ENCODE results near the gene TBXA2R.
A peak's percentile ranks its signal among the peaks of the same experiment; 100 is the strongest.

Gene TBXA2R

DNA sequence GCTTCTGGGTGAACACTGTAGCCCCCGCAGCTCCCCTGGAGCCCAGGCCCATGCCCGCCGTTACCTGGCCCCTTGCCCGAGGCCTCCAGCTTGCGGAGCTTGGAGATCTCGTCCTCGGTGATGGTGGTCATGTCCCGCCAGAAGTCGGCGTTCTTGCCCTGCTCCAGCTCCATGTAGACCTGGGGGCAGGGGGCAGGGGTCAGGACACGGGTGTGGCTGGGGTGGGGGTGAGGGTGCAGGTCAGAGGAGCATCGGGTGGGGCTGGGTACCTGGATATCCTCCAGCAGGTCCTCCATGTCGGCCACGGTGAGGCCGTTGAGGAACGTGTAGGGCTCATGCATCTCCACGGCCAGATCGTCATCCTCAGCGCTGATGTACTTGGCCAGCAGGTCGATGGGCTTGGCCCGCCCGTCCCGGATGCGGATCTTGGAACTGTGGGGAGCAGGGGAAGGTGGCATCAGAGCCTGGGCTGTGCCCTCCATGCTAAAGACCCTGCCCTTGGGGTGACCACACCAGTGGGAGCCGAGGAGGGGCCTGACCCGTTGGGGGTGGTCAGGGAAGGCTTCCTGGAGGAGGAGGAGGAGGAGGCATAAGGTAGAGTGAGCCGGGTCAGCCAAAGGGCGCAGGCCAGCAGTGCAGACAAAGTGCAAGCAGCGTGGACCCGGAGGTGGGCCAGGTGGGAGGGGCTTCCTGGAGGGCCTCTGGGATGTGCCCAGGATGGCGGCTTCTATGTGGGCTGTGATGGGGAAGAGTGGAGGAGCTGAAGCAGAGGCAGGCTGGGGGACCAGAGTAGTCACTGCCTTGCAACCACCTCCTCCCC, 12.3 kb upstream of the TBXA2R start:
- TF ChIP-seq, protein P1, sequence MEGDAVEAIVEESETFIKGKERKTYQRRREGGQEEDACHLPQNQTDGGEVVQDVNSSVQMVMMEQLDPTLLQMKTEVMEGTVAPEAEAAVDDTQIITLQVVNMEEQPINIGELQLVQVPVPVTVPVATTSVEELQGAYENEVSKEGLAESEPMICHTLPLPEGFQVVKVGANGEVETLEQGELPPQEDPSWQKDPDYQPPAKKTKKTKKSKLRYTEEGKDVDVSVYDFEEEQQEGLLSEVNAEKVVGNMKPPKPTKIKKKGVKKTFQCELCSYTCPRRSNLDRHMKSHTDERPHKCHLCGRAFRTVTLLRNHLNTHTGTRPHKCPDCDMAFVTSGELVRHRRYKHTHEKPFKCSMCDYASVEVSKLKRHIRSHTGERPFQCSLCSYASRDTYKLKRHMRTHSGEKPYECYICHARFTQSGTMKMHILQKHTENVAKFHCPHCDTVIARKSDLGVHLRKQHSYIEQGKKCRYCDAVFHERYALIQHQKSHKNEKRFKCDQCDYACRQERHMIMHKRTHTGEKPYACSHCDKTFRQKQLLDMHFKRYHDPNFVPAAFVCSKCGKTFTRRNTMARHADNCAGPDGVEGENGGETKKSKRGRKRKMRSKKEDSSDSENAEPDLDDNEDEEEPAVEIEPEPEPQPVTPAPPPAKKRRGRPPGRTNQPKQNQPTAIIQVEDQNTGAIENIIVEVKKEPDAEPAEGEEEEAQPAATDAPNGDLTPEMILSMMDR (conservative IDR thresholded peaks at IDR 0.05; ENCODE audit: low read depth, low read length), result no peak
- no peak for DNase-seq (ENCODE audit: low read depth)
- no peak overlapping the region for H3K4me3 ChIP-seq (ENCODE audit: low read length)

DNA sequence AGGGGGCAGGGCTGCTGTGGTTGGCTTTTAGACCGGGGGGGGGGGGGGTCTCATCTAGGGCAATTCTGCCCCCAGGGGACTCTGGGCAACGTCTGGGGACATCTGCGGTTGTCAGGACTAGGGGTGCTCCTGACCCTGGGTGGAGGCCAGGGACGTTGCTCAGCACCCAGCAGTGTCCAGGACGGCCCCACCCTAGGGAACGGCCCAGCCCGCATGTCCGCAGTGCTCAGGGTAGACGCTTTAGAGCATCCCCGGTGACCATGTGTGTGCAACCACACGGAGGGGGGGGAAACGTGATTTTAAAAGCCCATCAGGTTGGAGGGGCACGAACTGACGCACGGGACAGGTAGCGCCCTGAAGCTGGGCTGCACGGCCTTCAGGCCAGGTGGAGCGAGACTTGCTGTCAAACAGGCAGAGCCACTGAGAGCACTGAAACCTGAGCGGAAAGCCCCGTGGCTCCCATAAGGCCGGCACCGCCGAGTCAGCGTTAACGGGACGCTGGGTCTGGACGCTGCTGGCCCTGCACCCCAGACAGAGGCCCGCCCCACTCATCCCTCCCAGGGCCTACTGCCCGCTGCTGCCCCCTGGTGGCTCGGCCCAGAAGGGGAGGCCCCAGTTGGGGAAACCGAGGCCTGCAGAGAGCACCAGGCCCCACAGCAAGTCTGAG, 11.6 kb upstream of the TBXA2R start:
- no peak overlapping the region for H3K4me3 ChIP-seq (ENCODE audit: low read length)
- no peak for DNase-seq (ENCODE audit: low read depth)
- TF ChIP-seq, protein P1 (conservative IDR thresholded peaks at IDR 0.05; ENCODE audit: low read depth, low read length), result peak; percentile 84

DNA sequence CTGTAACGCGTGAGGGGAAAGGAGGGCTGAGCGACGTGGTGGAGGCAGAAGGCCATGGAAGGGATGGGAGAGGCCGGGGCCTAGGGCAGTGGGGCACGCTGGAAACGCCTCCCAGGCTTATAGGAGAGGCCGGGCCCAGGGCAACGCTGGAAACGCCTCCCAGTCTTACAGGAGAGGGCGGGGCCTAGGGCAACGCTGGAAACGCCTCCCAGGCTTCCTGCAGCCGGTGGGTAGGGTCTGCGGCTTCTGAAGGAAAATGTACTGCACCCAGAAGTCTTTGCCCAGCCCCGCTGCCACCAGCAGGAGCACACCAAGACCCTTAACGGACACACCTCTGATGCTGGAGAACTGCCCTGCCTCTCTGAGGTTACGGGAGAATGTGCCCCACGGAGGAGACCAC, 10.8 kb upstream of the TBXA2R start:
- TF ChIP-seq, protein P1 (conservative IDR thresholded peaks at IDR 0.05; ENCODE audit: low read depth, low read length), result no peak
- no peak overlapping the region for H3K4me3 ChIP-seq (ENCODE audit: low read length)
- DNase-seq (ENCODE audit: low read depth), result no peak

DNA sequence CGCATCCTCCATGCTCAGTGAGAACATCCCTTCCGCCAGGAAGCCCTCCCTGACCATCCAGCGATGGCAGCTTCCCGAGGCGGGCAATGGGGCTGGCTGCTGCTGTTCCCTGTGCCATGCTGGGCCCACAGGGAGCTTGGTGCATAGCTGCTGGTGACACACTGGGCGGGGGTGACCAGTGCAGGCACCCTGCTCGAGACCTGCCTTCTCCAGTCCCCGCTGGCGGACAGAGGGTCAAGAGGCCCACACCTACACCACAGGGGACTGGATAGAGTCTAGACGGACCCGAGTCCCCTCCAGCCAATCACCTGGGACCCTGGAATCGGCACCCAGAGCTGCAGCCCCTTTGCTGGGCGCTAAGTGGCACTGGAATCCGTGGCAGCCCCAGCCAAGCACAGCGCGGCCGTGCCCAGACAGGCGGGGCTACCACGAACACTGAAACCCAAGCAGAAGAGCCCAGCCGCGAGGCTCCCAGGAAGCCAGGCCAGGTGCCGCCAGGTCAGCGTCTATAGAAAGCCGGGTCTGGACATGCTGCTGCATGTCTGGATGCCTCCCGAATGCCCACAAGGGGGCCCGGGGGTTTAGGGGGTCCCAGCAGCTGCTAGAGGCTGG, 9.0 kb upstream of the TBXA2R start:
- no peak for DNase-seq (ENCODE audit: low read depth)
- TF ChIP-seq, protein P1 (conservative IDR thresholded peaks at IDR 0.05; ENCODE audit: low read depth, low read length), result no peak
- no peak overlapping the region for H3K4me3 ChIP-seq (ENCODE audit: low read length)

DNA sequence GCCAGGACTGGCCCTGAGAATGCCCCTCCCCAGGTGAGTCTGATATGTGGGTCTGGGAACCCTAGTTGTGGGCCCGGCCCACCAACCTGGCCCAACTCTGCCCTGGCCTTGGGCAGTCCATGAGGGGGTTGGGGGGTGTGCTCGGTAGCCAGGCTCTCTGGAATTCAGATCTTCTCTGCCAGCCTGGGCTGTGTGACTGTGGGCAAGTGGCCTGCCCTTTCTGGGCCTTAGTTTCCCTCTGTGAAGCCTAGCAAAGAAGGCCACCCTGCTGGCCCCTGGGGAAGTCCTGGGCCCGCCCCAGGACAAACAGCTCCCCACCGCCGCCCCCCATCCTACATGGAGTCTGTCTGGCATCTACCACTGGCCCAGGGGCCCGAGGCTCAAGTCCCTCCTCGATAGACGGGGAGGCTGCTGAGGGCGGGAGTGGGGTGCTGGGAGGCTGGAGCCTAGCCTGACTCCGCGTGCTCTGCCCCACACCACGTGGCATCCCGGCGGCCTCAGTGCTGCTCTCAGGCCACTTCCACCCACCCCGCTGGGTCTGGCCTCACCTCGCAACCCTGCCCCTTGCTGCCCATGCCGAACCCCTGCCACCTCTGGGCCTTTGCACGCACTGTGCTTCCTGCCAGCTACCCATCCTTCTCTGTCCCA, 8.3 kb upstream of the TBXA2R start:
- DNase-seq (ENCODE audit: low read depth), result no peak
- TF ChIP-seq, protein P1 (conservative IDR thresholded peaks at IDR 0.05; ENCODE audit: low read depth, low read length), result no peak
- H3K4me3 ChIP-seq (ENCODE audit: low read length), result no peak overlapping the region

DNA sequence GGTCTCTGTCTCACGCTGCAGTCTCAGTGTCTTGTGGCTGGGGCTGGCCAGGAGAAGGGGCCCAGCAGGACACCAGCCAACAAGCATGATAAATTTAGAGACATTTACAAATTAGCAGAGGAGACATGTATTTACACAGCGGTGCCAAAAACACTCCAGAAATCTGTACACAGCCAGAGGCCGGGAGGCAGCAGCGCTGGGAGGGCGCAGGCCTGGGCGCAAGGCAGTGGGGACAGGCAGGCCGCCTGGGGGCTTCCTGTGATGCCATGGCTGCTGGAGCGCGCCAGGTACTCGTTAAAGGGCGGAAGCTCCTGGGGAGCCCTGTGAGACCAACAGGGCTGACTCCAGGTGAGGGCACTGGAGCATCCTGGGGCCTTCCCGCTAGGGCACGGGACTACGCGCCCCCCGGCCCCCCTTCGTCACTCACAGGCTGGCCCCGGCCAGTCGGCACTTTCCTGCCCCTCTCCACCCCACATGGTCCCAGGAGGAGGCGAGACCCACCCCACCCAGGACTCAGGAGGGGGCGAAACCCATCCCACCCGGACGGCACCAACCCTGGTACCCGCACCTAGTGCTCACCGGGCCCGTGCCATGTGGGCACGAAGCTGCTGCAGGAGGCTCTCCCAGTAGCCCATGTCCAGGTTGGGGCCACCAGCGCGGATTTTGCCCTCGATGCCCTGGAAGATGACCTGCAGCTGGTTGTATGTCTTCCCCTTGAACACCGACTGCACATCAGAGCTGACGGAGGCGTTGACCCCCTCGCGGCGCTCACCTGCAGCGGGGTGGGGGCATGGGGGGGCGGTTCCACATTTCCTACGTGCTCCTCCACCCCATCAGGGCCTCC, 7.4 kb upstream of the TBXA2R start:
- no peak overlapping the region for H3K4me3 ChIP-seq (ENCODE audit: low read length)
- TF ChIP-seq, protein P1 (conservative IDR thresholded peaks at IDR 0.05; ENCODE audit: low read depth, low read length), result no peak
- no peak for DNase-seq (ENCODE audit: low read depth)
